Measurements from ENCODE around the gene CYB5A. TPM values are rescaled to one million over a fixed set of nuclear protein-coding genes. Genes with fewer than 3 reads are reported as not detected.

The CYB5A gene
- total and polyA plus RNA-seq, 2 donors from 2014 or later = 243 to 1,143 TPM

DNA sequence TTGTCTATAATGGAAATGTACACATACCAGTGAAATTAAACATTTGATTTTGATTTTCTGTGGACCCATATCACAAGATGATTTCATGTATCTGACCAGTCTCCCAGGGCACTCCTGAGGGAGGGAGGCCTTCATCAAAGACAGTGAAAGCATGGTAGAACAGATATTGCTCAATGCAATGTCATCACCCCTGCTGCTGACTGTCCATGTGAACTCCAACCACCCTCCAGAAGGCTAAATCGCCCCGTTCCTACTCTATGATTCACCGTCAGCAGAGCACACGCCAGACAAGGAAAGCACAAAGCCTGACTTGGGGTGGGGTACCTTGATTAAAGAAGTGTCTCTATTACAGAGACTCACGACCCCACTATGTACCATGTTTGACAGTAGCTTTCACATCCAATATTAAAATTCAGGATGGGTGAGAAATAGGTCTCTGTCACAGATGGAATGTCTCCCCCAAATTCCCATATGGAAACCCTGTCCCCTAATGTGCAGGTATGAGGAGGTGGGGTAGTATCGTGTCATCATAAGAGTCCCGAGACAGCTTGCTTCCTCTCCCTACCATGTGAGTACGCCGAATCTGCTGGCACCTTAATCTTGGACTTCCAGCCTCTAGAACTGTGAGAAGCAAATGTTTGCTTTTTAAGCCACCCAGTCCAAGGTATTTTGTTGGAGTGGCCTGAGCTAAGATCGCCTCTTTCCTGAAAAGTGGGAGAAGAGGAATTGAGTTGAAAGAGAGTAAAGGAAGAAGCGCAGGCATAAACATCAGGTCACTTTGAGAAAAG lies 42.4 kb downstream of the CYB5A start:
- FAIRE-seq (no peak), DNase-seq (no peak)
- intact Hi-C loops (cut with DNase I) = loop anchor here (5.0 kb wide), 1 partner anchor 33 kb away; no protein-coding TSS in a partner anchor
- no peak for TF ChIP-seq CTCF (IDR thresholded peaks at IDR 0.05; ENCODE audit: borderline replicate concordance, extremely low read depth, insufficient read depth)
- H3K4me1 ChIP-seq (ENCODE audit: control insufficient read depth in 2 of 3, insufficient read depth in 2 of 3, low read depth in 1 of 3, low read length in 3 of 3) = peaks cover 0 to 27% (median 22%) of the 10 kb centered on the region in 3 donors
- H3K9me3 ChIP-seq (ENCODE audit: control insufficient read depth in 2 of 3, insufficient read depth in 1 of 3, low read length in 3 of 3) = no peaks in the 10 kb centered on the region
- H3K27ac ChIP-seq (ENCODE audit: low read depth in 2 of 2, low read length in 2 of 2) = peak overlapping the region; percentile 43 to 66
- no peaks in the 10 kb centered on the region for H3K27me3 ChIP-seq (ENCODE audit: control insufficient read depth, insufficient read depth, low read length)
- no peak overlapping the region for H3K4me3 ChIP-seq (ENCODE audit: low read length in 3 of 3)
- H3K36me3 ChIP-seq (ENCODE audit: control insufficient read depth in 2 of 3, insufficient read depth in 3 of 3, low read length in 3 of 3) = peaks cover 0 to 31% (median 5%) of the 10 kb centered on the region in 3 donors
- no peak overlapping the region for H3K9ac ChIP-seq (ENCODE audit: low read length in 3 of 3)

GRCh38 chr18:74248595-74248994 lies 43.2 kb downstream of the CYB5A start:
- H3K9ac ChIP-seq (ENCODE audit: low read length in 3 of 3) = no peak overlapping the region
- H3K4me3 ChIP-seq (ENCODE audit: low read length in 3 of 3) = no peak overlapping the region
- H3K4me1 ChIP-seq (ENCODE audit: control insufficient read depth in 2 of 3, insufficient read depth in 2 of 3, low read depth in 1 of 3, low read length in 3 of 3) = peaks cover 0 to 27% (median 22%) of the 10 kb centered on the region in 3 donors
- no peaks in the 10 kb centered on the region for H3K27me3 ChIP-seq (ENCODE audit: control insufficient read depth, insufficient read depth, low read length)
- intact Hi-C loops (cut with DNase I) = loop anchor here (5.0 kb wide), 1 partner anchor 34 kb away; no protein-coding TSS in a partner anchor
- DNase-seq (peak in 1 of 5 donors; percentile 49), FAIRE-seq (peak; percentile 46)
- H3K36me3 ChIP-seq (ENCODE audit: control insufficient read depth in 2 of 3, insufficient read depth in 3 of 3, low read length in 3 of 3) = peaks cover 0 to 25% (median 5%) of the 10 kb centered on the region in 3 donors
- no peak for TF ChIP-seq CTCF (IDR thresholded peaks at IDR 0.05; ENCODE audit: borderline replicate concordance, extremely low read depth, insufficient read depth)
- H3K9me3 ChIP-seq (ENCODE audit: control insufficient read depth in 2 of 3, insufficient read depth in 1 of 3, low read length in 3 of 3) = no peaks in the 10 kb centered on the region
- peak overlapping the region; percentile 37 to 66 for H3K27ac ChIP-seq (ENCODE audit: low read depth in 2 of 2, low read length in 2 of 2)

DNA sequence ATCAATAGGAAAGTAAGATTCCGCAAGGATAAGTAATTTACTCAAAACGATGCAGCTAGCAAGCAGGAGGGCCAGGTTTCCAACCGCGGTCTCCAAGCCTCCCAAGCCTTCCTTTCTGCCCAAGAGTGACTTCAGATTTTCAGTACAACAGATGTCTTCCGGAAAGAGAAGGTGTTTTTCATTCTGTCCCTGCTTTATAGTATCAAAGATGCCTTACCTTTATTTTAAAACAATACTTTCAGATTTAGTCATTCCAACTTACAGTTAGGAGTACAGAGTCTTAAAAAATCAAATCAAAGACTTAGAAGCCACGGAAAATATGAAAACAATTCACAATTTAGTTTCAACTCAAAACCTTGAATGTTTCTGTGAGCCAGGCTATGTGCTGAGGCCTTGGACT lies 43.6 kb downstream of the CYB5A start:
- DNase-seq (no peak), FAIRE-seq (no peak)
- intact Hi-C loops (cut with DNase I) = loop anchor here (5.0 kb wide), 1 partner anchor 34 kb away; no protein-coding TSS in a partner anchor
- Histone ChIP-seq H3K27ac (ENCODE audit: low read depth in 2 of 2, low read length in 2 of 2) (peak overlapping the region; percentile 37 to 66), H3K9me3 (ENCODE audit: control insufficient read depth in 2 of 3, insufficient read depth in 1 of 3, low read length in 3 of 3) (no peaks in the 10 kb centered on the region), H3K9ac (ENCODE audit: low read length in 3 of 3) (no peak overlapping the region), H3K27me3 (ENCODE audit: control insufficient read depth, insufficient read depth, low read length) (no peaks in the 10 kb centered on the region), H3K4me3 (ENCODE audit: low read length in 3 of 3) (no peak overlapping the region), H3K36me3 (ENCODE audit: control insufficient read depth in 2 of 3, insufficient read depth in 3 of 3, low read length in 3 of 3) (peaks cover 0 to 21% (median 2%) of the 10 kb centered on the region in 3 donors), H3K4me1 (ENCODE audit: control insufficient read depth in 2 of 3, insufficient read depth in 2 of 3, low read depth in 1 of 3, low read length in 3 of 3) (peaks cover 0 to 29% (median 23%) of the 10 kb centered on the region in 3 donors)
- no peak for TF ChIP-seq CTCF (IDR thresholded peaks at IDR 0.05; ENCODE audit: borderline replicate concordance, extremely low read depth, insufficient read depth)

Measured in kidney (tissue), 14 donors.